C4-2B (cell line): Measurements from ENCODE around the gene RAP1GAP.

Source experiments
- ZFX ChIP-seq: fragments of 450-650 bp; IDR thresholded peaks from 2 replicates; pipeline ENCODE4 v1.6.1; 2017
- TF ChIP-seq, protein P1 (sequence below): fragments of 450-650 bp; conservative IDR thresholded peaks from 2 replicates; pipeline ENCODE4 v1.5.1; 2017; ENCODE audit warnings: mild to moderate bottlenecking

DNA sequence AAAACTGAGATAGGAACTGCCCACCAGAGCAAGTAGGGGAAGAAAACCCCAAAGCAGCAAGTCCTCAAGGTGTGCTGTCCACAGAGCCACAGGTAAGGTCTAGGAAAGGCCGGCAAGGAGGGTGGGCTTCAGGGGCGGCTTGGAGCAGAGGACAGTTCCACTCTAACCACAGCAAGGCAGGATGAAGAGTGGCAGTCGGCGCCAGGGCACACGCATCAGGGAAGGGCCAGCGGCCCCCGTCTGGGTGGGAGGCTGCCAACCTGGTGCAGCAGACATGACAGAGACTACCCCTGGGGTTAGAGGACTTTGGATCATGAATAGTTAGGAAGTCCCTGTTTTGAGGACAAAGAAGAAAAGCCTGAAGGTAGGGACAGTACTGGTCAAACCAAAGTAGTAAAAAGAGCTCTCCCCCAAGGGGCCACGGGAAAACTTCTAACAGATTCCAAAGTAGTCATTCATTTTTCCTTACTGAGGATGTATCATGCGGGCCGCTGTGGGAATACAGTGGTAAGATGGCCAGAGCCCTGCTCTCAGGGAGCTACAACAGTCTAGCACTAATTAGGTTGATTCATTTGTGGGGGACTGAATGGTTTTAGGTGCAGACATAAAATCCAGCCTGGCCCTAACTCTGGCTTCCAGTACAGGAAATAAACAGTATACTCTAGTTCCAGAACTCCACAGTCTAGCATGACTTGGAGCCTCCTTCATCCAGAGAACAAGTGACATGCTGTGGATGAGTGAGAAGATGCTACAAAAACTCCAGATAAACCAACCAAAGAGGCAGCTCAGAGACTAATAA lies 3.5 kb upstream of the RAP1GAP start:
- TF ChIP-seq, protein P1, sequence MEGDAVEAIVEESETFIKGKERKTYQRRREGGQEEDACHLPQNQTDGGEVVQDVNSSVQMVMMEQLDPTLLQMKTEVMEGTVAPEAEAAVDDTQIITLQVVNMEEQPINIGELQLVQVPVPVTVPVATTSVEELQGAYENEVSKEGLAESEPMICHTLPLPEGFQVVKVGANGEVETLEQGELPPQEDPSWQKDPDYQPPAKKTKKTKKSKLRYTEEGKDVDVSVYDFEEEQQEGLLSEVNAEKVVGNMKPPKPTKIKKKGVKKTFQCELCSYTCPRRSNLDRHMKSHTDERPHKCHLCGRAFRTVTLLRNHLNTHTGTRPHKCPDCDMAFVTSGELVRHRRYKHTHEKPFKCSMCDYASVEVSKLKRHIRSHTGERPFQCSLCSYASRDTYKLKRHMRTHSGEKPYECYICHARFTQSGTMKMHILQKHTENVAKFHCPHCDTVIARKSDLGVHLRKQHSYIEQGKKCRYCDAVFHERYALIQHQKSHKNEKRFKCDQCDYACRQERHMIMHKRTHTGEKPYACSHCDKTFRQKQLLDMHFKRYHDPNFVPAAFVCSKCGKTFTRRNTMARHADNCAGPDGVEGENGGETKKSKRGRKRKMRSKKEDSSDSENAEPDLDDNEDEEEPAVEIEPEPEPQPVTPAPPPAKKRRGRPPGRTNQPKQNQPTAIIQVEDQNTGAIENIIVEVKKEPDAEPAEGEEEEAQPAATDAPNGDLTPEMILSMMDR, result no peak
- TF ChIP-seq ZFX, result no peak
